Nucleus accumbens (tissue), 56 donors: ENCODE results near the gene PACSIN1.

ENCODE experiments used
- DNase-seq, 56 donors: peaks; one replicate each; lab custom pipeline; 2025; lab: John Stamatoyannopoulos, UW

Gene PACSIN1

GRCh38 chr6:34575326-34575725 is 109.5 kb downstream of the PACSIN1 start:
- DNase-seq: no peak

GRCh38 chr6:34576286-34576955 is 110.5 kb downstream of the PACSIN1 start:
- DNase-seq: no peak

DNA sequence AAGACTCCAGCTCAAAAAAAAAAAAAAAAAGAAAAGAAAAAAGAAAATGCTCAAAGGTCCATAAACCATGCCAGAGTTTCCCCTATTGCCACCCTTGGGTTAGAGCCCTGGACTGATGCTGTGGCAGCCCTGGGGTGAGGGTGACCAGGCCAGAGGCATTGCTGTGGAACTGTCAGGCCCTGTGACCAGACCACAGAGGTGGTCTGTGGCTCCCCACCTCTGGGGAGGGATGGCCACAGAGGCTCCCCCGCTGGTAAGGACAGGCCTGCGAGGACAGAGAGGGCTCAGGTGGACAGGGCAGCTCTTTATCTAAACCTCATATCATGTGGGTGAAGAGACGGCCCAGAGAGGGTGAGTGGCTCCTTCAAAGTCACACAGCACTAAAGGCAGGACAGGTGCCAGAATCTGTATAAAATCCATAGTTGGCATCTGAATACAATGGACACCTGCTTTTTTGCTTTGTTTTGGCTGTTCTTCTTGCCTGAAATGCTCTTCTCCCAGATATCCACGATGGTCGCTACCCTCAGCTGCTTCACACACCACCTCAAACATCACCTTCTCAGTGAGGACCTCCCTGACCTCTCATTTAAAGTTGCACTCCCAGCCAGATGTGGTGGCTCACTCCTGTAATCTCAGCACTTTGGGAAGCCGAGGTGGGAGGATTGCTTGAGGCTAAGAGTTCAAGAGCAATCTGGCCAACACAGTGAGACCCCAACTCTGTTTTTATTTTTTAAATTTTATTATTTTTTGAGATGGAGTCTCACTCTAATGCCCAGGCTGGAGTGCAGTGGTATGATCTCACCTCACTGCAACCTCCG is 112.8 kb downstream of the PACSIN1 start:
- no peak for DNase-seq

DNA sequence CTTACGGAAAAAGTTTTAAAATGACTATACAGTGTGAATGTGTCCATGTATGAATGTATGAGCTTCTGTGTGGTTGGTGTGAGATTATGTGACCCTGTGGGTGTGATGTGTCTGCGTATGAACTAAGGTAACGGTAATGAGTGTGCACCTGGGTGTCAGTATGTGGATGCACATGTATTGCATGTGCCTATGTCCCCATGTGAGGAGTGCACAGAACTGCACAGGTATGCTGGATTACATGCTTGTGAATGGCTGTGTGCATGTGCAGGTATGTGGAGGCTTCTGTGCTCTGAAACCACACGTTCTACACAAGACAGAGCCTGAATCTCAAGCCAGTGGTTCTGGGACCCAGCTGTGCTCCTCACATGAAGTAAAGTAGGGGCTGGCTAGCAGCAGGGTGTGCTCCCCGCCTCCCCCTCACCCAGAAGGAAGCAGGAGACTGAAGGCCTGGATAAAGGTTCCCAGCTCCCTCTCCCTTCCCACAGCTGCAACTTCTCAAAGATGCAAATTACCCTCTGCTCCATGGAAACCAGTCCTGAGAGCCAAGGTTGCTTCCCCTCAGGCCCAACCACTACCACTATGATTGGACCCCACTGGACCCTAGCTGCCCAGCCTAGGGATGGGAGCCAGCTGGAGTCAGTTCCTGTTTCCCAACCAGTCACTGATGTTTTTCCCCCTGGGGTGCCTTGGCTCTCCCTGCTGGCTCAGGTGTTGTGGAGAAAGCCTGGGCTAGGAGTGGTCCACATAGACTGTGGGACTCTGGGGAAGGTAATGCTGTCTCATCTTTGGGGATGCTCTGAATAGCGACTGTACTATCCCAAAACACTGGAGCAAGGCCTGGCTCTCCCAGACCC is 115.1 kb downstream of the PACSIN1 start:
- DNase-seq: peak in 15 of 56 donors; percentile 3 to 53 (median 15)

- no peak for DNase-seq
Measured at GRCh38 chr6:34581561-34581920, 115.7 kb downstream of the PACSIN1 start.

- DNase-seq: no peak
Measured at GRCh38 chr6:34583461-34583860, 117.6 kb downstream of the PACSIN1 start.

DNA sequence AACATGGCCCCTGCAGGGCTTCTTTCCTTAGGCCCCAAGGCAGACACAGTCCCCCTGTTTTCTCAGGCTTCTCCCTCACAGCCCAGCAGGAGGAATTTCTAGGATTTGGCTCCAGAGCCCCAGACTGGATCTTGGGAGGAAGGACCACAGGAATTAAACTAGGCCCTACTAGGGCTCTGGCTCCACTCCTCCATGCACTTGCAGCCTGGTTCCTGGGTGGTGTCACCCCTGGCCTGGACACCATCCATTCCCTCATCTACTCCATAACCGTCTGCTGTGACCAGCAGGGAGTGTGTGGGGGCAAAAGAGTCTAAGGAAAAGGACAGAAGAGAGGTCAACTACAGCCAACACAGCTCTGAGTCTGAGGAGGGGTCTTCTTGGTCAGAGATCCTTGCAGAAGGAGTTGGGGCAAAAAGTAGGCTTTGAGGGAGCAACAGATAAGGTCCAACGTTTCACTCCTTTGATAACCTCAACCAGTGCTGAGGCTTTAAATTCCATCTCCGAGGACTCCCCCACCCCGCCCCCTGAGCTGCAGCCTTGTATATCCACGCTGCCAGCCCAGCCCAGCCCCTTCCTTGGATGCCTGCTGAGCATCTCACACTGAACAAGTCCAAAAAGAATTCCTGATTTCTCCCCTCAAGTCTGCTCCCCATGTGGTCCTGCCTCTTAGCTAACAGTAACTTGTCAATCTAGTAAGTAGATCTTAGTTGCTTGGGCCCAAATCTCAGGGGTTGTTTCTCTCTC is 118.2 kb downstream of the PACSIN1 start:
- DNase-seq: no peak

GRCh38 chr6:34584694-34585093 is 118.8 kb downstream of the PACSIN1 start:
- no peak for DNase-seq
